Heart left ventricle (tissue), 16 donors: ENCODE results near the gene BBOF1. TPM values are rescaled to one million over a fixed set of nuclear protein-coding genes. Genes with fewer than 3 reads are reported as not detected.

Source experiments
- ATAC-seq, 4 donors: fragments of 200-7000 bp; cut with Tn5 transposase; one replicate each; pipeline ENCODE4 v1.9.1; 2020 to 2022; ENCODE audit warnings: moderate library complexity in 4 of 4, mild to moderate bottlenecking in 3 of 4, moderate number of reproducible peaks in 1 of 4
- DNase-seq, 5 donors: peaks; one replicate each; pipeline ENCODE4 v3.0.0-alpha.2; 2020
- H3K27ac ChIP-seq, 12 donors: fragments of 200-600 bp; sonication (generic) in 4 of 12; one replicate each; pipeline versions ENCODE4 v1.5.0 to v1.8.0; 2016 to 2022; ENCODE audit warnings: mild to moderate bottlenecking in 2 of 12
- H3K27me3 ChIP-seq, 9 donors: fragments of 200-600 bp; sonication (generic) in 2 of 9; one replicate each; pipeline versions ENCODE4 v1.5.1 to v1.8.0; 2016 to 2022; ENCODE audit warnings: mild to moderate bottlenecking in 3 of 9
- H3K36me3 ChIP-seq, 9 donors: fragments of 200-600 bp; sonication (generic) in 2 of 9; one replicate each; pipeline versions ENCODE4 v1.5.0 to v1.8.0; 2018 to 2022; ENCODE audit warnings: mild to moderate bottlenecking in 2 of 9
- H3K4me1 ChIP-seq, 12 donors: fragments of 200-600 bp; sonication (generic) in 4 of 12; one replicate each; pipeline versions ENCODE4 v1.5.0 to v1.8.0; 2016 to 2022; ENCODE audit warnings: mild to moderate bottlenecking in 3 of 12
- H3K4me3 ChIP-seq, 12 donors: fragments of 200-600 bp; sonication (generic) in 4 of 12; one replicate each; pipeline versions ENCODE4 v1.5.0 to v1.8.0; 2017 to 2022; ENCODE audit warnings: mild to moderate bottlenecking in 9 of 12, moderate library complexity in 4 of 12
- H3K9me3 ChIP-seq, 12 donors: fragments of 200-600 bp; sonication (generic) in 4 of 12; one replicate each; pipeline versions ENCODE4 v1.5.0 to v1.8.0; 2016 to 2022; ENCODE audit warnings: mild to moderate bottlenecking in 1 of 12
- POLR2A ChIP-seq, 2 donors: fragments of 450-650 bp; IDR thresholded peaks; one replicate each; pipeline ENCODE4 v1.6.1; 2017; ENCODE audit warnings: antibody characterized with exemption in 2 of 2, mild to moderate bottlenecking in 2 of 2, moderate library complexity in 2 of 2
- WGBS, 4 donors: extraction: QIAGEN DNeasy Blood & Tissue Kit in 2 of 4; methylation state at CpG; one replicate each; pipeline versions ENCODE4 v1.1.5 to v1.1.7; 2013 to 2018; 5-methylcytosine and 5-hydroxymethylcytosine counted together
- intact Hi-C, 10 donors: fragments of 100-400 bp; cut with DNase I; formaldehyde crosslinking; loops; one replicate each; pipeline versions ENCODE4 v1.11.1 to v1.14.2; 2022
- polyA plus RNA-seq, 2 donors: library from polyadenylated mRNA; stranded (reverse); fragments of 200-250 nt; gene quantifications; one replicate each; pipeline ENCODE4 v1.2.3, GENCODE V29; 2013
- total RNA-seq, 9 donors: library from RNA; depleted of rRNA in 2 of 9; stranded (reverse); fragments of >200 nt in 2 of 9; fragmentation: NEBNext Ultra II Directional in 3 of 9; extraction: Animal tissue kit (Norgen Biotek cat#: 25700) in 3 of 9; gene quantifications; one replicate each; pipeline versions ENCODE4 v1.1.0 to v1.2.4, GENCODE V29; 2016 to 2023
- TF ChIP-seq, protein P1 (sequence below), 12 donors: fragments of 200-600 bp; sonication (generic) in 4 of 12; IDR thresholded peaks; one replicate each; pipeline versions ENCODE4 v1.5.0 to v1.8.0; 2018 to 2022; ENCODE audit warnings: antibody characterized with exemption in 12 of 12, mild to moderate bottlenecking in 5 of 12
- donor health status: ischemic (EF 13 %, LVEDD 7.1; RV severe dilation, severe dysfunction).
- donor health status: healthy with polysubstance abuse.
- donor health status: DM: no; HTN: yes; CAD: no.
- donor health status: DM: no; HTN: no; CAD: no.
- donor health status: ischemic (EF 25% LVEDD 6.9; RV normal size, moderate dysfunction).
- donor health status: ischemic (EF 25% LVEDD 5.7; RV mildly dilated, moderate dysfunction).
- donor health status: healthy.
- donor health status: DM: yes; HTN: yes; CAD: no.
- donor health status: ischemic (EF 35%, LVEDD 5.7; RV mildly dilated, moderate dysfunction).
- donor health status: nonischemic (EF 11% LVEDD 7.7; RV severe dilation, severe dysfunction).
- donor health status: DM: yes; HTN: yes; CAD: no.
- donor health status: PGD.
- donor health status: ischemic (EF 29% LVEDD 5.4; RV normal size, mild dysfunction).
- donor health status: nonischemic (EF 23%, LVEDD 6.1; RV moderate dilation, normal function).

BBOF1 gene
- total and polyA plus RNA-seq, 11 donors: 2.1 to 8.9 (median 4.0) TPM

DNA sequence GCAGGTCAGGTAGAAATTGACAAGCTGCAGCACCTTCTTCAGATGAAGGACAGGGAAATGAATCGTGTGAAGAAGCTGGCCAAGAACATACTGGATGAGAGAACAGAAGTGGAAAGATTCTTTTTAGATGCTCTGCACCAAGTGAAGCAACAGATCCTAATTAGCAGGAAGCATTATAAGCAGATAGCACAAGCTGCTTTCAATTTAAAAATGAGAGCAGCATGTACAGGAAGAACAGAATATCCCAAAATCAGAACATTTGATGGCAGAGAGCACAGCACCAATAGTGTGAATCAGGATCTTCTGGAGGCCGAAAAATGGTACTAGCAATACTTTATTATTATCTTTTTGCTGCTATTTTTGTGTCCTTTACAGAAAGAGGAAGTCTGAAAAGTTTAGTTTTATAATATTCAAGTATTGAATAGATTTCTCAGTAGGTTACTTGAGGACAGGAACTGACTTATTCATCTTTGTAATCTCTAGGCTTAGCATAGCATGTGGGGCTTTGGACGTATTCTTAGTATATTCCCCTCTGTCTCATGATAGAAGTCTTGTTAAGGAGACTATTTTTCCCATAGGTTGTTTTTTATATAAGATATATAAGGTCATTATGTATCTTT is 30.8 kb downstream of the BBOF1 start:
- ATAC-seq (no peak), DNase-seq (no peak)
- peaks cover 0 to 34% (median 4%) of the 10 kb centered on the region in 9 donors for H3K36me3 ChIP-seq
- peaks cover 0 to 8% (median 0%) of the 10 kb centered on the region in 12 donors for H3K4me1 ChIP-seq
- H3K27me3 ChIP-seq: no peaks in the 10 kb centered on the region
- intact Hi-C loops: no loop called here
- TF ChIP-seq, protein P1, sequence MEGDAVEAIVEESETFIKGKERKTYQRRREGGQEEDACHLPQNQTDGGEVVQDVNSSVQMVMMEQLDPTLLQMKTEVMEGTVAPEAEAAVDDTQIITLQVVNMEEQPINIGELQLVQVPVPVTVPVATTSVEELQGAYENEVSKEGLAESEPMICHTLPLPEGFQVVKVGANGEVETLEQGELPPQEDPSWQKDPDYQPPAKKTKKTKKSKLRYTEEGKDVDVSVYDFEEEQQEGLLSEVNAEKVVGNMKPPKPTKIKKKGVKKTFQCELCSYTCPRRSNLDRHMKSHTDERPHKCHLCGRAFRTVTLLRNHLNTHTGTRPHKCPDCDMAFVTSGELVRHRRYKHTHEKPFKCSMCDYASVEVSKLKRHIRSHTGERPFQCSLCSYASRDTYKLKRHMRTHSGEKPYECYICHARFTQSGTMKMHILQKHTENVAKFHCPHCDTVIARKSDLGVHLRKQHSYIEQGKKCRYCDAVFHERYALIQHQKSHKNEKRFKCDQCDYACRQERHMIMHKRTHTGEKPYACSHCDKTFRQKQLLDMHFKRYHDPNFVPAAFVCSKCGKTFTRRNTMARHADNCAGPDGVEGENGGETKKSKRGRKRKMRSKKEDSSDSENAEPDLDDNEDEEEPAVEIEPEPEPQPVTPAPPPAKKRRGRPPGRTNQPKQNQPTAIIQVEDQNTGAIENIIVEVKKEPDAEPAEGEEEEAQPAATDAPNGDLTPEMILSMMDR (IDR thresholded peaks at IDR 0.05): no peak
- no peak for TF ChIP-seq POLR2A (IDR thresholded peaks at IDR 0.05)
- H3K27ac ChIP-seq: no peak overlapping the region
- H3K9me3 ChIP-seq: no peaks in the 10 kb centered on the region
- WGBS, 4 donors: 70 to 80% (median 76%) methylated on average over 3 of the region's 3 CpGs
- H3K4me3 ChIP-seq: no peak overlapping the region

DNA sequence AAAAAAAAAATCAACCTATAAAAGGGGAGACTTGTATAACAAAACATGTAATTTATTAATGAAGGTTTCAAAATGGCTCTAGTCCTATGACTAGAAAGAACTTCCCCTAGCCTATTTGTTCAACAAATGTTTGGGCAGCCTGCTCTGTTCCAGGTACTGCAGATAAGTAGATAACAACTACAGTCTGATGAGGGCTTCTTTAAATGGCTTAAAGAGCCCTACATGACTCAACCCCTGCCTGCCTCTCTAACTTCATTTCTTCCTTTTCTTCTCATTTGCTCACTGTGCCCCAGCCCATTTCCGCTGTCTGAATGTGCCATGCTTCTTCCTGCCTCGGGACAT is 43.6 kb downstream of the BBOF1 start:
- H3K27me3 ChIP-seq: no peaks in the 10 kb centered on the region
- intact Hi-C loops: no loop called here
- H3K9me3 ChIP-seq: no peaks in the 10 kb centered on the region
- no peak overlapping the region for H3K27ac ChIP-seq
- ATAC-seq (no peak), DNase-seq (no peak)
- peaks cover 0 to 5% (median 0%) of the 10 kb centered on the region in 12 donors for H3K4me1 ChIP-seq
- H3K4me3 ChIP-seq: no peak overlapping the region
- TF ChIP-seq, protein P1 (IDR thresholded peaks at IDR 0.05): no peak
- no peak for TF ChIP-seq POLR2A (IDR thresholded peaks at IDR 0.05)
- 90 to 96% (median 92%) methylated on average over 2 of the region's 2 CpGs for WGBS, 4 donors
- peaks cover 0 to 100% (median 84%) of the 10 kb centered on the region in 9 donors for H3K36me3 ChIP-seq

DNA sequence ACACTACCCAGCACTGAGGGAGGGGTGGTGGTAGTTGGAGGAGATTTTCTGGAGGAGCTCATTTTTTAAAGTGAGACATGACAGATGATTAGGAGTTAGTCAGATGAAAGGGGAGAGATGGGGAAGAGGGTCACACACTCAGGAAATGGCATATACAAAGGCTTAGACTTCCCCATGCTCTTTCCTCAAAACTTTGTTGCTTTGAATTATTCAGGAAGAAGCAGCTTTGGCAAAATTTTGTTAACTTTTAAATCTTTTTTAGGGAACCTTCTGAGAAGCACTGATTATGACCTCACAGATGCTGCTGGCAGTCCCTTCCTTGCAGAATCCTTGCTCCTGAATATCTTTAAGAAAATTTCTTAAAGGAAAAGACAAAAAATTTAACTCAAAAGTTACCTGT is 45.3 kb downstream of the BBOF1 start:
- intact Hi-C loops: no loop called here
- no peaks in the 10 kb centered on the region for H3K27me3 ChIP-seq
- peak overlapping the region in 1 of 12 donors; percentile 52 for H3K27ac ChIP-seq
- DNase-seq (no peak), ATAC-seq (no peak)
- H3K4me1 ChIP-seq: peaks cover 0 to 5% (median 0%) of the 10 kb centered on the region in 12 donors
- no peak overlapping the region for H3K4me3 ChIP-seq
- TF ChIP-seq, protein P1 (IDR thresholded peaks at IDR 0.05): no peak
- TF ChIP-seq POLR2A (IDR thresholded peaks at IDR 0.05): no peak
- H3K36me3 ChIP-seq: peaks cover 0 to 100% (median 84%) of the 10 kb centered on the region in 9 donors
- H3K9me3 ChIP-seq: no peaks in the 10 kb centered on the region

DNA sequence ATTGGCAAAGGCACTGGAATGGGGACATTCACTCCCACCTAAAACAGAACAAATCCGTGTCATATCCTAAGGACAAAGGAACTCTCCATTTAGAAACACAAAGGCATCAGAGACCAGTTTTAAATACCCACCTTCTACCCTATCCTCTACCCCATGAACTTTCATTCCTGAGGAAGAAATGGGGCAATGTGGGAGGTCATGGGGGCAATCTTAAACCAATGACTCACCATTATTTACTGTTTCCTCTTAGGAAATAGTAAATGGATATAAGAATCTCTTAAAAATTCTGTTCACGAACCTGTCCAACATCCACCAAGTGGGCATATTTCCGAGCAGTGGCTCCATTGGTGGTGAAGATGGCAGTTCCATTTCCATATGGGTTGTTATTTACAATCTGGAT is 45.7 kb downstream of the BBOF1 start:
- H3K27me3 ChIP-seq: no peaks in the 10 kb centered on the region
- ATAC-seq (no peak), DNase-seq (no peak)
- no peak overlapping the region for H3K4me3 ChIP-seq
- H3K9me3 ChIP-seq: no peaks in the 10 kb centered on the region
- peak overlapping the region in 1 of 12 donors; percentile 52 for H3K27ac ChIP-seq
- no peak for TF ChIP-seq POLR2A (IDR thresholded peaks at IDR 0.05)
- WGBS, 4 donors: 87 to 90% (median 88%) methylated on average over 3 of the region's 3 CpGs
- H3K4me1 ChIP-seq: peaks cover 0 to 5% (median 0%) of the 10 kb centered on the region in 12 donors
- intact Hi-C loops: no loop called here
- peaks cover 0 to 100% (median 80%) of the 10 kb centered on the region in 9 donors for H3K36me3 ChIP-seq
